ENCODE results near the gene ADSL.
"Not testable (repeated sequence)": the region's sequence is repeated elsewhere in the genome, so short reads cannot be mapped to it uniquely, and the experiment has no call there.

The ADSL gene

DNA sequence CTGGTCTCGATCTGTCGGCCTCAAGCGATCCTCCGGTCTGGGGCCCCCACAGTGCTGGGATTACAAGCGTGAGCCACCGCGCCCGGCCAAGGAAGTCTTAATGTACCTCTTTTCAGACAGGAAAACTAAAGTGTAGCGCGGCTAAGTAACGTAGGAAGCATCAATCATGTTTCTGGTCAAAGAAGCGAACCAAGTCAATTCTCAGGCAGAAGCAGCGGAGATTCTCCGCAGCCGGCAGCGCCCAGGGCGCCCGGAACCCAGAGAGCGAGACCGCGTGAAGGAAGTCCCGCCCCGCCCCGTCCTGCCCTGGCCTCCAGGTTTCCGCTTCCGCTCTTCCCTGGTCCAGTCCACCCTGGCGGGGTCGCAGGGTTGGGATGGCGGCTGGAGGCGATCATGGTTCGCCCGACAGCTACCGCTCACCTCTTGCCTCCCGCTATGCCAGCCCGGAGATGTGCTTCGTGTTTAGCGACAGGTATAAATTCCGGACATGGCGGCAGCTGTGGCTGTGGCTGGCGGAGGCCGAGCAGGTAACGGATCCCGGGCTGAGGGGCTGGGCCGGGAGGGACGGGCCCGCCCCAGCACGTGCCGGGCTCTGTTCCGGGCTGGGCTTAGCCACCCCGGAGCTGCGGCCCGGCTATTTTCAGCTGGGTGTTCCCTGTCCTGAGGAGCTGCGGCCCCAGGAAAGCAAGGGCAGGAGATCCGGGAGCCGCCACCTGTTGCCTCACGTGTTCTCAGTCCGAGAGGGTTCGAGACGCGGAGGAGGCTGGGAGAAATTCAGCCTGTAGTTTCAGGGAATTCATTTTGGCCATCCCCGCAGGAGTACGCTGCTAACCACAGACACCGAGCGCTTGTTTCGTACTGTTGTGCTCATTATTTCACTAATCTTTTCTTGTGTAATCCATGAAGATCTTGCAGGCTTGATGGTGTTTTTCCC is at the start of gene ADSL:
Gene ADSL, plus strand, starts transcription at position 316 of the 934 bp plus-strand sequence. Its CDS starts 59 bp downstream, at position 375.
- peak; percentile 94 for DNase-seq

DNA sequence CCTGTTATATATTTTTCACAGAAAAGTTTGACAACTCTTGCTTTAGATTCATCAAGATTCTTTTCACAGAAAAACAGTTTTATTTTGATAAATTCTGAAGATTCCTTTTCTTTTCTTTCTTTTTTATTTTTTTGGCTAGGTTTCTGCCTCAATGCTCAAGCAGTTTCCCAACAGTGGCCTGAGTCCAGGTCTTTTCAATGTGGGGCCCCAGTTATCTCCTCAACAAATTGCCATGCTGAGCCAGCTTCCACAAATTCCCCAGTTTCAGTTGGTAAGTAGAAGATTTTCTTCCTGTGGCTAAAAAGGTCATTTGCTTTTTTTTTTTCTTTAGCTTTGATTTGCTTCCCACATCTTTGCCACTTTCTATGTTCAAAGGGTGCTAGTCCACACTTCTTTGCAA is 46.0 kb upstream of the ADSL start:
- no peak for DNase-seq

DNA sequence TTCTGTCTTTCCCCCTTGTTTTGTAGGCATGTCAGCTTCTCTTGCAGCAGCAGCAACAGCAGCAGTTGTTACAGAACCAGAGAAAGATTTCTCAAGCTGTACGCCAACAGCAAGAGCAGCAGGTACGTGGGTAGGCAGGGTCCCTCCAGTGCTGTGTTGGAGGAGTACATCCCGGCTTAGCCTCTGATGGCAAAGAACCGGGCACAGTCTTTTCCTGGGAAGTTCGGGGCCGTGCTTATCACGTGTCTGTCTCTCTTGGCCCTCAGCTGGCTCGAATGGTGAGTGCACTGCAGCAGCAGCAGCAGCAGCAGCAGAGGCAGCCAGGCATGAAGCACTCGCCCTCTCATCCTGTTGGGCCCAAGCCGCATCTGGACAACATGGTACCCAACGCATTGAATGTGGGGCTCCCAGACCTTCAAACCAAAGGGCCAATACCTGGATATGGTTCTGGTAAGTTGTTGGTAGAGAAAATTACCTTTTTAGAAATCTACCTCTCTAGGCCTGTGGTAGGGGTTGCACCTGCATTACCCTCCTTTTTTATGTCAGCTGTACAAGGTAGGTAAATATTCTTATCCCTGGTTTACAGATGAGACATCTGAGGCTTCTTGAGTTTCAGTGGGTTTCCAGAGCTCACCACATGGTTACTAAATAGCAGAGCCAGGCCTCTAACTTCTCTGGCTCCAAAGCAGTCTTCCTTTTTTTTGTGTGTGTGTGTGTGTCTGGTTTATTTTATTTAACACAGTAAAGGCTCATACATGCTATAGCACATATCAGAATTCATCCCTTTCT is 45.2 kb upstream of the ADSL start:
- DNase-seq, result no peak

DNA sequence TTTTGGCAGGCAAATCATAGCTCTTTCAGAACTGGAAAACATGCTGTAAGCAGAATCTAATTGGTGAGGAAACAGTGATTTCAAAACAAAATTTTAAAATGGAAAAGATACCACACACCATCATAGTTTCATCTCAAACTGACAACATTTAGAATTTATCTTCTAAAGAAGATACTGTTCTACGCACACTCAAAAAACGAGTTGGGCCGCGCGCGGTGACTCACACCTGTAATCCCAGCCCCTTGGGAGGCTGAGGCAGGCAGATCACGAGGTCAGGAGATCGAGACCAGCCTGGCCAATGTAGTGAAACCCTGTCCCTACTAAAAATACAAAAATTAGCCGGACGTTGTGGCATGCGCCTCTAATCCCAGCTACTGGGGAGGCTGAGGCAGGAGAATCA is 44.2 kb upstream of the ADSL start:
- no peak for DNase-seq

DNA sequence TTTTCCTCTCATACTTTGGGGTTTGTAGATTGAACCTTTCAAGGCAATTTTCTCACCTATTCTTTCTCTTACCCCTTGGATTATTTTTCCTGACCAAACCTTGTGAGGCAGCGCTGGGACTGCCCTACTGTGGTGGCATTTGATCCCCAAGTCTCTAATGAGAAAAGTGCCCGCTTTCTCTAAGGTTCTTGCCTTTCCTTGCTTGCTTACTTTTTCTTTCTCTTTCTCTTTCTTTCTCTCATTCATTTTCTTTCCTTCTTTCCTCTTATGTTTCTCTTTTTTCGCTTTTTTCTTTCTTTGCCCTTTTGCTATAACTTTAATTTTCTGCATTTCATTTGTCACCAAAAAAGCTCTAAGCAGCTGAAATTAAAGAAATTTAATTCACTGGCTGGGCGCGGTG is 40.7 kb upstream of the ADSL start:
- no peak for DNase-seq

DNA sequence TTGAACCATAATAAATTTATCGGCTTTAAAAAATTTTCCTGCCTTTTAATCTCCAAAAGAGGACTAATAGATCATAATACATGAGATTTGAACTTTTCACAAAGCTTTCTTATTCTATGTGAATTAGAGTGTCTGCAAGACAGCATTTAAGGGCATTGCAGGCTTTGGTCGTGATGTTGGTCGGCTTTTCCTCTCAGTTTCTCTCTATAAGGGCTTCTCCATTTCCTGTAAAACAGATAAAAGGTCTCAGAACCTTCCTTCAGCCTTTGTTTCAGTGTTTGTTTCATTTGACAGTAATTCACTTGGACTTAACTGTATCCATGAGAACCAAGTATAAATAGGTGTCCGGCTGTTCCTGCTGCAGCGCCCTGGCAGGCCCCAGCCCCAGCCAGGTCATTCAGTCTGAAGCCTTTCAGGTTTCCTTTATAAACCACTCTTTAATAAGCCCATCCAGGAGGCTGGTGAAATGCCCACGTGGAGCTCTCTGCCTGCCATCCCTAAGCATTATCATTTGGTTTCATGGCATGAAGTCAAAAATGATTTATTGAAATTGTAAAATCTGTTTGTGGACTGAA is 37.2 kb upstream of the ADSL start:
- no peak for DNase-seq

DNA sequence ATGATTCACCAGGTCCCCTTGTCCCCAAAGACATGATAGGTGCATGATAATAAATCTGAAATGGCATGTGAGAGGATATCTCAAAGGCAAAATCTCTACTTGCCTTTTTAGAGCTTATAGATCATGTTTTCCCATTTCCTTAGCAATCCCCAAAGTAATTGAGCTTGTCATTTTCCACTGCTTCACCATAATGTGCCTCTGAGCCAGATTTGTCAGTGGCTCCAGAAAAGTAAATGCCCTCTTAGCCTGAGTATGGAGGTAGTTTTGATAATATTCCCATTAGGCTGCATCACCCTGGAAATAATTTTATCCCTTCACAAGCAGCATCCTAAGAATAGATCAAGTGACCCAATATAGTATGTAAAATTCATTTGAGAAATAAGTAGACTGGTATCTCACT is 36.7 kb upstream of the ADSL start:
- no peak for DNase-seq

DNA sequence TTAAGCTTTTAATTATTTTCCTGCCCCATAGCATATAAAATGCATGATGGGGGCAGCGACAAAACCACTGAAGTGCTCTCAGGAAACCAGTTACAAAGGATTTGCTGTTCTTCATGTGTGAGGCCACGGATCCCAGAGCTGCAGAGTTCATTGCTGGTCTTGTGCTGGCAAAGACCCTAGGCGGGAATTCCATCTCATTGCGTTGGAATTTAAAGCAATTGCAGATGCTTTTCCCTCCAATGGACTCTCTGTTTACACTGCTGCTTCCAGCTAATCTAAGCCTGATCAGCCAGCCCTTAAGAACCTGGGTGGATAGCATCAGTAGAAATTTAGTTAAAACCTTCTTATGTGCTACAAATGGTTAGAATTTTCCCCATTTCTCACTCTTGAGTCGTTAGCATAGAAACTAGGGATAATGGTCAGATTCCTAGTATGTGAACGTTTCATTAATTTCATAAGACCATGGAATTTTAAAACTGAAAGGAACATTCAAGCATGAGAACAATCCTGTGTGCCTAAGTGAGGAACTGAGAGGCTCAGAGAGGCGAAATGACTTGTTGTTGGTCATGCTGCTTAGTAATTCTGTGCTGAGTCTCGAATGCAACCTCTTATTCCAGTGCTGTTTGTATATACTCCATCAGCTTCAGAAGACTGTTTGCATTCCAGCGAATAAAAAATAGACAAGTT is 36.1 kb upstream of the ADSL start:
- DNase-seq, result no peak

DNA sequence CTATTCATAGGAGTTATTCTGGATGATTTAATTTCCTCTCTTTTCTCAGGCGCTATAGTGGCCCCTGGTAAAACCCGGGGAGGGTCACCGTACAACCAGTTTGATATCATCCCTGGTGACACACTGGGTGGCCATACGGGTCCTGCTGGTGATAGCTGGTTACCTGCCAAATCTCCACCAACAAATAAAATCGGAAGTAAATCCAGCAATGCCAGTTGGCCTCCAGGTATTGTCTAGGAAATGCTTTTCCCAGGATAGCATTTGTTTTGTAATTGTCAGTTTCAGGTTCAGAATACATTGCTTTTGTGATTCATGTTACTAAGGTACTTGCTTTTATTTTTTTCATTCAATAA is 35.6 kb upstream of the ADSL start:
- DNase-seq, result no peak

DNA sequence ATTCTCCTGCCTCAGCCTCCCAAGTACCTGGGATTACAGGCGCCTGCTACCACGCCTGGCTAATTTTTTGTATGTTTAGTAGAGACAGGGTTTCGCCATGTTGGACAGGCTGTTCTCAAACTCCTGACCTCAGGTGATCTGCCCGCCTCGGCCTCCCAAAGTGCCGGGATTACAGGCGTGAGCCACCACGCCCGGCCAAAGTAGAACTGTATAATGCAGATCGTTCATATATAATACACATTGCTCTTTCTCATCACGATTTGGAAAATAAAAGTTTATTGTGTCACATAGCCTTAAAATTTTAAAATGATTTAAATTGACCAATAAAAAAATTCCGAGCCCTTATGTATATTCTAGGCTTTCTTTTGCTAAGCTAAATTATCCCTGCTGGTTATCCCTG is 34.7 kb upstream of the ADSL start:
- DNase-seq, result not testable (repeated sequence)

DNA sequence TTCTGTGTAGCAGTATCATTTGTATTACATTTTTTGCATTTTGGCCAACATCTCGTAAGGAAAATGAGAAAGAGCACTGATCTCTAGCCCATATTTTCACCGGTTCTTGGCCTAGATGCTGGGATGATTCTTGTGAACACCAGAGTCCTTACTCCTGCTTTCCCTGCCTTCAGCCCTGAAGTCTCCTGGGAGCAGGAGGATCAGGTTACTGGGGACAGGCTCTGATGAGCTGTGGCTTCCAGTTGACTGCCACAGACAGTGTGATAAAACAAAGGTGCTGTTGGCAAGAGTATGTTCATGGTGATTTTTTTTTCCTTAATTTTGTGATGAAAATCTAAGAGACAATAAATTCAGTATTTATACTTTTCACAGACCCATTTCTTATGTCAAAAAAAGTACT is 34.2 kb upstream of the ADSL start:
- no peak for DNase-seq

DNA sequence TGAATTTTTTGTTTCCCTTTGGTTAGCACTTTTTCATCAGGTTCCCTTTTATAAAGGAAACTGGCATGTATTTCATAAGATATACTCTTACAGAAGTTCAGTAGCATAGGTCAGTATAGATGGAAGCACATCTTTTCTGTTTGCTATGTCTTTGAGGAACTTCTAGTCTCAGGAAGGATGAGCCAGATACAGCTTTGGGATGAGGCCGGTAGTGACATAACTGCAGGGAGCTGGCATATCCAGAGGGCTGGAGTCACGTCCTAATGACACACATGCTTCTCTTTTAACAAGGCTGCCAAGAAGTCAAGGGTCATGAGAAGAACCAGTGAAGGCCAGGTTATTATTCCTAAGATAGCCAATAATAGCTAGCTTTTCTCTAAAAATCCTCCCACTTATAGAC is 33.3 kb upstream of the ADSL start:
- no peak for DNase-seq

DNA sequence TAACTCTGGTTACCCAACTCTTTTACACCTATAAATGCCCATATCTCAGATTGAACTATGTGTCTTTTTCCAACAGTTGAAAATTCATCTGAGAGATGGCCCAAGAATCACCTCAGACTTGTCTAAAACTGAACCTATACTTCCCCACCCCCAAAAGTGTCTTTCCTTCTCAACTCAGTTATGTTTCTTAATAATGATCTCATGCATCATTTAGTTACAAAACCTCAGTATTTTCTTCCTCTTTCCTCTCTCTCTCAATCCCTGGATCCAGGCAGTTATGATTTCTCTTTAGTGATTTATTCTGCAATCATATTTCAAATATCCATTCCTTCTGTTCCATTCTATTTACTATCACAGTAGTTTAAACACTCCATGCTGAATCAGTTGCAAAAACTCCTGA is 32.3 kb upstream of the ADSL start:
- DNase-seq, result no peak

DNA sequence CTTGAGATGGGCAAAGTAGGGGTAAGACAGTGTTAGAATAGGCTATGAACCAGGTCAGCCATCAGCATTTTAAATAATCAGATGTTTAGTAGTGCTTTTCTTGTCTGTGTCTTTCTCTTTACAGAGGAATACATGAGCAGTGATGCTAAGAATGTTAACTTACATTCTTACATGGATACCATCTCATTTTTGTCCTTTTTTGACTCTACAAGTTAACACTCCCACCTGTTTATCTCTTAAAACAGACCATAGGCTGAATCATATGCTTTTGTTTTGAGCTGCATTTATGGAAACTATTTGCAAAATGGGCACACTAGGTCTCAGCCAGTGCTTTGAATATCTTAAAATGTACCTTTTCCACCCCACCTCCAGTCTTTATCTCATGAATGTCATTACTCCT is 25.6 kb upstream of the ADSL start:
- no peak for DNase-seq

DNA sequence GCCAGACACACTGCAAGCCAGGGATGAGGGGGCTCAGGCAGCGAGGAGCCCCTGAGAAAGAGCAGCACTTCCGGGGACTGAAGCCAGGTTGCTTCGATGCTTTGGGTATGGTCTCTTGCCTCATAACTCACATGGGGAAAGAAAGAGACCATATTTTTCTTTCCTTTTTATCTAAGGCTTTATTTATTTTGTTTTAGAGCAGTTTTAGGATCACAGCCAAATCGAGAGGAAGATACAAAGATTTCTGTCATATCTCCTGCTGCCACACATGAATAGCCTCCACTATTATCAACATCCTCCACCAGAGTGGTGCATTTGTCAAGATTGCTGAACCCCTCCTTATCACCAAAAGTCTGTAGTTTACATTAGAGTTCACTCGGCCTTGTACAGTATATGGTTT is 24.3 kb upstream of the ADSL start:
- DNase-seq, result no peak

DNA sequence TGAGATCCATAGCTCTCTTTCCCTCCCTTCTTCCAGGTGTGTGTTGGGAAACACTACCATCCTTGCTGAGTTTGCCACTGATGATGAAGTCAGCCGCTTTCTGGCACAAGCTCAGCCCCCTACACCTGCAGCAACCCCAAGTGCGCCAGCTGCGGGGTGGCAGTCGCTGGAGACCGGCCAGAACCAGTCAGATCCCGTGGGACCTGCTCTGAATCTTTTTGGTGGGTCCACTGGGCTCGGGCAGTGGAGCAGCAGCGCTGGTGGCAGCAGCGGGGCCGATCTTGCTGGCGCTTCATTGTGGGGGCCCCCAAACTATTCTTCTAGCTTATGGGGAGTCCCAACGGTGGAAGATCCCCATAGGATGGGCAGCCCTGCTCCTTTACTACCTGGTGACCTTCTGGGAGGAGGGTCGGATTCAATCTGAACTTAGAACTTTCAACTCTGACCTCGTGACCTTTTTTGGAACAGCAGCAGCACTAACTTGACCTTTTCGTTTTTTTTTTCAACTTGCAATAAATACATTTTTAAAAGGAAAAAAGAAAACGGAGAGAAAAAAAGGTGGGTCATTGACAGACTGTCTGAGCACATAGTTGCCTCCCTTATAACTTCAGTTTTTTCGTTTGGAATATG is 23.4 kb upstream of the ADSL start:
- DNase-seq, result no peak

DNA sequence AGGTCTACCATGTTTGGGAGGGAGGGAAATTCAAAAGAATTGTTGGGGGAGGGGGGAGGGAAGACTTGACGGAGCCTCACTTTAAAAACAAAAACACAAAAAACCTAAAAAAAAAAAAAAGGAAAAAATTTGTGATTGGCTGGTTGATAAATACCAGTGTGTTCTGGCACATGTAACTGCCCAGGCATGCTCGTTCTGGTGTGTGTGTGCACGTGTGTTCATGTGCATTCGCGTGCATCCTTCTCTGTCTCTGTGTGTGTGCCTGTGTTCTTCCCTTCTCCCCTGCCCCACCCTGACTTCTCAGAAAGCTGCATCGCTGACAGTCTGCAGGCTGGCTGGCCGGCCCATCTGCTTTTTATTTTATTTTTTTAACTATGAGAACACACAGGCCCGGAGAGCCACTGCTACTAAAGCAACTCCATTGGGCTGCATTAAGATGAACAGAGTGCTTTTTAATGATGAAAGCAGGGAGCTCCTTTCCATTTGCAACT is 22.6 kb upstream of the ADSL start:
- DNase-seq, result peak; percentile 72

DNA sequence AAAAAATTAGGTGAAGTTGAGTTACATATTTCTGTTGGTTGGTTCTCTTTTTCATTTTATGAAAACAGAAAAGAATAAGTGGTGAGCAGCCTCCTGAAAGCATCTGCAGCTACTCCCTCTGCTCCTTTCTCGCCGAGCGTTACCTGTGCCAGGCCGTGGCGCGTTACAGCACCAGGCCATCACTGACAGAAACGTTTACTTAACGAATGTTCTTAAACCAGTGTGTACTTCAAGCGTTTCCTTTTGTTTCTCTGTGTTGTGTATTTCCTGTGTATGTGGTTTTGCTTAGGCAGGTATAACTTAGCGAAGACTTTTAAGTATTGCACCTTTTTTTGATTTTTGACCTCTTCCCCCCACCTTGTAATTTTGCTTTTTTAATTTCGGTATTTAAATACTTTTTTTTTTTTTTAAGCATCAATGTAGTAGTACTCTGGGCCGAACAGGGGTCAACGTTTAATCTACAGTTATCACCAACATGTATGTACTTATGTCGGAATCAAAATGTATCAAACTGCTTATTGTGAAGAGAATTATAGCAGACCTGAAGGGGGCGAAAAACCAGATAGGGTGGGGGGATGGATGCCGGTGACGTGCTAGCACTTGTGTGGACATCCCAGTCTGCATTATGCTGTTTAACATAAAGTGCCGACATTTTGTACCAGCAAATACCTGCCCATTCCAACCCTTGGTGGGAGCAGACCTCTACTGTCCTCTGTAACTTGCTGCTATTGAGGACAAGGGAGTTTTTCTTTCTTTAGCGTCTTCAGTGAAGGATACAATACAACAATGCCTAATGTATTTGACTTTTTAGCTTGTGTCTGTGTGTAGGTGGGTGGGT is 21.6 kb upstream of the ADSL start:
- DNase-seq, result peak; percentile 81

DNA sequence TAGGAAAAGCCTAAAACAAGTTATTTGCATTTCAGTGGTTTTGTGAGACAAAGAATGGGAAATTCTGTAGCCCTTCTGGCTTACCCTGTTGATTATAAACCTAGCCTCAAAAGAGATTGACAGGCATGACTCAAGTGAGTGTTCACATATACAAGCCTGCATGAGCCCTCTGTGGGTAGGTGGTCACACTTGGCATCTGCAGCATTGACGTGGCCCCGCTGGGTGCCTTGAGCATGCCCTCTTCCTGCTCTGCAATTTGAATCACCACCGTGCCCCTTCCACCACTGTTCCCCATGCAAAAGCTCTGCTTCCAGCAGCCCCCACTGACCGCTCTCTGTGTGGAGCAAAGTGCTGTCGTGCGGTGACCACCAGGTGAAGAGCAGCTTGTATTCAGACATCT is 21.0 kb upstream of the ADSL start:
- DNase-seq, result peak; percentile 85

DNA sequence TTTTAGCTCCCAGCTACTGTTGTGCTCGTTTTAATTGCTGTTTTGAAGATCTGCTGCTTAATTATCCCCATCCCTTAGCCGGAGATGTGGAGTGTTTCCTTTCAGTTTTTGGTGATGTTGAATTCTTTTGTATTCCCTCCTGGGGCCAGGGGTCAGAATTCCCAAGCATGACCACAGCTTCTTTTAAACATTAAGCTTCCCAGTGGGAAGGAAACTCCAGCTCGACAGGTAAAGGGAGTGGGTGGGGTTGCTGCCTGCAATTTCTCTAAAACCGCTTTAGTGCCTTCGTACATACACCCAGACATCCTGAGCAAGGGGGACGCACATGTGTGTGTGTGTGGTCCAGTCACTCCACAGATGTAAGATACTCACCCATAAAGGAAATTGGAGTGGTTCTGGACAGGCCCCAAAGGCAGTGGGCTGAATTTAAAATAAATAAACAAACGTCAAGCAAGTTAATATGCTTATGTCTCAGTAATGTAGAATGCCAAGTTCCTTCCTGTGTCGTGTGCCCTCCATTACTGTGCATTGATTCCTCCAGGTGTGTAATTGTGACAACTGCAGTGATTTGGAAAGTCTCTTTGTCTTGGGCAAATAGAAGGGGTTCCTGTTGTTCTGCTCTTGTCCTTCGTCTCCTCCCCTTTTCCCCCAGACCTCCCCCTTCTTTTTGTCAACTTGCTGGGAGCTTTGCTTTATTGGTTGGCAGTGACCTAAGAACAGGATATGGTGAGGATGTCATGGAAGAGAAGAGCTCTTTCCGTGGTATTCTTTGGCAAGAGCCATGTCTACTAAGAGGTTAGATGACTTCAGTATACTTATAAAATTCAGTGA is 19.2 kb upstream of the ADSL start:
- no peak for DNase-seq
